ENCODE data around the gene CCDC87. TPM values are rescaled to one million over a fixed set of nuclear protein-coding genes. Genes with fewer than 3 reads are reported as not detected.
"Not testable (repeated sequence)": the region's sequence is repeated elsewhere in the genome, so short reads cannot be mapped to it uniquely, and the experiment has no call there.

CCDC87 gene
- total RNA-seq, 4 donors from 2014 or later, result 0.32 to 0.96 TPM; not detected in 2

GRCh38 chr11:66543263-66544107 lies 49.4 kb downstream of the CCDC87 start:
- Histone ChIP-seq H3K4me1 (peaks cover 6 to 30% (median 19%) of the 10 kb centered on the region in 4 donors), H3K36me3 (no peaks in the 10 kb centered on the region), H3K27me3 (peaks cover 11% of the 10 kb centered on the region), H3K27ac (peak overlapping the region in 1 of 4 donors; percentile 20), H3K9me3 (no peaks in the 10 kb centered on the region), H3K4me3 (no peak overlapping the region)
- in situ Hi-C loops (cut with MboI; ENCODE audit: low pct_ligation_motif_present in 1 of 4, low pct_unique_long_range_greater_than_20kb in 1 of 4, low sequenced_read_pairs in 3 of 4), result no loop called here
- DNase-seq, result peak; percentile 60
- 66 to 71% methylated on average over 2 to 10 of the region's 26 CpGs for WGBS, 2 donors (ENCODE audit: low coverage in 1 of 2)
- TF ChIP-seq POLR2AphosphoS5 (IDR thresholded peaks at IDR 0.05) (no peak), EP300 (IDR thresholded peaks at IDR 0.05; ENCODE audit: low read depth) (no peak), POLR2A (IDR thresholded peaks at IDR 0.05) (no peak)
- TF ChIP-seq, protein P1, sequence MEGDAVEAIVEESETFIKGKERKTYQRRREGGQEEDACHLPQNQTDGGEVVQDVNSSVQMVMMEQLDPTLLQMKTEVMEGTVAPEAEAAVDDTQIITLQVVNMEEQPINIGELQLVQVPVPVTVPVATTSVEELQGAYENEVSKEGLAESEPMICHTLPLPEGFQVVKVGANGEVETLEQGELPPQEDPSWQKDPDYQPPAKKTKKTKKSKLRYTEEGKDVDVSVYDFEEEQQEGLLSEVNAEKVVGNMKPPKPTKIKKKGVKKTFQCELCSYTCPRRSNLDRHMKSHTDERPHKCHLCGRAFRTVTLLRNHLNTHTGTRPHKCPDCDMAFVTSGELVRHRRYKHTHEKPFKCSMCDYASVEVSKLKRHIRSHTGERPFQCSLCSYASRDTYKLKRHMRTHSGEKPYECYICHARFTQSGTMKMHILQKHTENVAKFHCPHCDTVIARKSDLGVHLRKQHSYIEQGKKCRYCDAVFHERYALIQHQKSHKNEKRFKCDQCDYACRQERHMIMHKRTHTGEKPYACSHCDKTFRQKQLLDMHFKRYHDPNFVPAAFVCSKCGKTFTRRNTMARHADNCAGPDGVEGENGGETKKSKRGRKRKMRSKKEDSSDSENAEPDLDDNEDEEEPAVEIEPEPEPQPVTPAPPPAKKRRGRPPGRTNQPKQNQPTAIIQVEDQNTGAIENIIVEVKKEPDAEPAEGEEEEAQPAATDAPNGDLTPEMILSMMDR (IDR thresholded peaks at IDR 0.05), result peak in 2 of 5 experiments; percentile 13 to 20
- intact Hi-C loops (cut with DNase I; ENCODE audit: low total_unique reads), result no loop called here

GRCh38 chr11:66542362-66542761 lies 50.5 kb downstream of the CCDC87 start:
- in situ Hi-C loops (cut with MboI; ENCODE audit: low pct_ligation_motif_present in 1 of 4, low pct_unique_long_range_greater_than_20kb in 1 of 4, low sequenced_read_pairs in 3 of 4), result no loop called here
- no peak overlapping the region for H3K27ac ChIP-seq
- no peak for DNase-seq

DNA sequence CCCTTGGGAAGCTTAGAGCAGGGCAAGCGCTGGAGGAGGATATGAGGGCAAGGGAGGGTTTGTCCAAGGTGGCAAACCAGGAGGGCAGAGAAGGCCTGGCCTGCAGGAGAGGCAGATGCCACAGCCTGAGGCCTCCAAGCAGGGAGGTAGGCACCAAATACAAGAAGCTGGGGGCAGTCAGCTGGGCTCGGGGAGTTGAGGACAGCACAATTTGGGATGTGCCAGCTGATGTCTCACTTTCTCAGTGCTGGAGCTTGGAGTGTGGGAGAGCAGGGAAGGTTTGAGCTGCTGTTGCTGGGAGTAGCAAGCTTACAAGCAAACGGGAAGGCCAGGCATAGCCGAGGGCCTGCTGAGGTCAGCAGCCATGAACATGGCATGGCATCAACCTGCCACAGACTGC lies 51.0 kb downstream of the CCDC87 start:
- no peak for DNase-seq
- Histone ChIP-seq H3K4me1 (peaks cover 6 to 29% (median 19%) of the 10 kb centered on the region in 4 donors), H3K36me3 (no peaks in the 10 kb centered on the region), H3K27ac (no peak overlapping the region), H3K9me3 (no peaks in the 10 kb centered on the region), H3K27me3 (peaks cover 4% of the 10 kb centered on the region), H3K4me3 (no peak overlapping the region)
- intact Hi-C loops (cut with DNase I; ENCODE audit: low total_unique reads) (no loop called here), in situ Hi-C loops (cut with MboI; ENCODE audit: low pct_ligation_motif_present in 1 of 4, low pct_unique_long_range_greater_than_20kb in 1 of 4, low sequenced_read_pairs in 3 of 4) (no loop called here)
- TF ChIP-seq POLR2AphosphoS5 (IDR thresholded peaks at IDR 0.05) (no peak), POLR2A (IDR thresholded peaks at IDR 0.05) (no peak), EP300 (IDR thresholded peaks at IDR 0.05; ENCODE audit: low read depth) (no peak)
- TF ChIP-seq, protein P1 (IDR thresholded peaks at IDR 0.05), result no peak
- 80 to 89% methylated on average over 3 to 4 of the region's 4 CpGs for WGBS, 2 donors (ENCODE audit: low coverage in 1 of 2)

More at GRCh38 chr11:66542362-66542761, 50.5 kb downstream of the CCDC87 start:
- Histone ChIP-seq H3K4me1 (peaks cover 6 to 30% (median 19%) of the 10 kb centered on the region in 4 donors), H3K9me3 (no peaks in the 10 kb centered on the region), H3K4me3 (no peak overlapping the region), H3K36me3 (no peaks in the 10 kb centered on the region), H3K27me3 (peaks cover 7% of the 10 kb centered on the region)
- no peak for TF ChIP-seq POLR2AphosphoS5 (IDR thresholded peaks at IDR 0.05)
- no peak for TF ChIP-seq POLR2A (IDR thresholded peaks at IDR 0.05)
- no peak for TF ChIP-seq EP300 (IDR thresholded peaks at IDR 0.05; ENCODE audit: low read depth)
- TF ChIP-seq, protein P1 (IDR thresholded peaks at IDR 0.05), result no peak
- 84% methylated on average over 9 to 10 of the region's 10 CpGs for WGBS, 2 donors (ENCODE audit: low coverage in 1 of 2)
- intact Hi-C loops (cut with DNase I; ENCODE audit: low total_unique reads), result no loop called here

- in situ Hi-C loops (cut with MboI; ENCODE audit: low pct_ligation_motif_present in 1 of 4, low pct_unique_long_range_greater_than_20kb in 1 of 4, low sequenced_read_pairs in 3 of 4); H3K36me3 ChIP-seq; H3K27me3 ChIP-seq; H3K27ac ChIP-seq; H3K4me3 ChIP-seq; DNase-seq; H3K9me3 ChIP-seq; intact Hi-C loops (cut with DNase I; ENCODE audit: low total_unique reads): not testable (repeated sequence)
- 80 to 96% methylated on average over 2 to 8 of the region's 8 CpGs for WGBS, 2 donors (ENCODE audit: low coverage in 1 of 2)
- H3K4me1 ChIP-seq, result peaks cover 6 to 22% (median 11%) of the 10 kb centered on the region in 4 donors
Observed at GRCh38 chr11:66540598-66540997, 52.3 kb downstream of the CCDC87 start.

Small RNAs within 50 kb of the gene (small RNA-seq; reads per million reads assigned to genes)
- 0 reads per million in 4 donors for gene RNU4-39P

Other genes with a start within 250 kb of the CCDC87 start
- 100 to 1,000 TPM in 1 of 4 donors, 10 to 100 TPM in 3; 34.0 to 178 (median 63.1) TPM for gene BRMS1, start 248.0 kb downstream of the CCDC87 start, total RNA-seq
- gene B4GAT1, start 245.4 kb downstream of the CCDC87 start, total RNA-seq, result 10 to 100 TPM; 21.8 to 31.8 (median 23.6) TPM
- gene SLC29A2, start 221.3 kb downstream of the CCDC87 start, total RNA-seq, result 10 to 100 TPM in 3 of 4 donors, 1 to 10 TPM in 1; 7.5 to 32.4 (median 14.4) TPM
- under 1 TPM in 1 of 4 donors, not detected in 3; 0.16 TPM for gene NPAS4, start 172.0 kb downstream of the CCDC87 start, total RNA-seq
- 100 to 1,000 TPM in 1 of 4 donors, 10 to 100 TPM in 3; 39.6 to 127 (median 43.5) TPM for gene MRPL11, start 154.2 kb downstream of the CCDC87 start, total RNA-seq
- gene PELI3, start 126.2 kb downstream of the CCDC87 start, total RNA-seq, result 10 to 100 TPM in 1 of 4 donors, 1 to 10 TPM in 3; 1.2 to 14.2 (median 7.8) TPM
- gene DPP3, start 112.6 kb downstream of the CCDC87 start, total RNA-seq, result 100 to 1,000 TPM in 1 of 4 donors, 10 to 100 TPM in 3; 32.8 to 116 (median 53.4) TPM
- gene BBS1, start 82.4 kb downstream of the CCDC87 start, total RNA-seq, result 100 to 1,000 TPM in 1 of 4 donors, 10 to 100 TPM in 3; 33.3 to 146 (median 56.0) TPM
- gene ZDHHC24, start 47.0 kb downstream of the CCDC87 start, total RNA-seq, result 10 to 100 TPM; 12.1 to 34.4 (median 13.8) TPM
- not detected for gene ACTN3, start 46.2 kb downstream of the CCDC87 start, total RNA-seq
- gene CTSF, start 24.5 kb downstream of the CCDC87 start, total RNA-seq, result 10 to 100 TPM; 23.5 to 80.6 (median 39.0) TPM
- 10 to 100 TPM; 37.4 to 82.0 (median 49.5) TPM for gene CCS, start 122 bp upstream of the CCDC87 start, total RNA-seq
- gene RBM14, start 23.6 kb upstream of the CCDC87 start, total RNA-seq, result 10 to 100 TPM; 13.8 to 70.1 (median 47.0) TPM
- 100 to 1,000 TPM in 1 of 4 donors, 10 to 100 TPM in 3; 66.5 to 193 (median 68.8) TPM for gene RBM4, start 45.6 kb upstream of the CCDC87 start, total RNA-seq
- gene RBM4B, start 84.8 kb upstream of the CCDC87 start, total RNA-seq, result 10 to 100 TPM; 14.2 to 22.1 (median 15.5) TPM
- gene SPTBN2, start 136.2 kb upstream of the CCDC87 start, total RNA-seq, result 1 to 10 TPM in 3 of 4 donors, under 1 TPM in 1; 0.75 to 2.2 (median 1.6) TPM

Data from transverse colon (tissue), 4 donors.